CD14-positive monocyte (primary cell): Measurements from ENCODE around the gene CFAP70. TPM values are rescaled to one million over a fixed set of nuclear protein-coding genes. Genes with fewer than 3 reads are reported as not detected.

ENCODE experiments used
- DNase-seq, 3 donors: peaks; one replicate each; pipeline ENCODE4 v3.0.0-alpha.2; 2011 to 2022
- H2AFZ ChIP-seq: 2 replicates; pipeline ENCODE4 v1.6.0; 2012; ENCODE audit warnings: mild to moderate bottlenecking, low read depth, low read length, inconsistent platforms; ENCODE audit not compliant: insufficient read depth, poor library complexity, severe bottlenecking
- H3K27ac ChIP-seq, 2 donors: 1 replicate in 1 of 2; 2 replicates in 1 of 2; pipeline ENCODE4 v1.5.1; 2012 to 2013; ENCODE audit warnings: low read length in 2 of 2, control low read depth in 1 of 2, inconsistent platforms in 1 of 2, low read depth in 1 of 2, mild to moderate bottlenecking in 1 of 2
- H3K27me3 ChIP-seq, 2 donors: one replicate each; pipeline versions ENCODE4 v1.6.0 to v1.6.1; 2011 to 2013; ENCODE audit warnings: low read length in 2 of 2; ENCODE audit not compliant: control insufficient read depth in 2 of 2, insufficient read depth in 2 of 2
- H3K36me3 ChIP-seq, 2 donors: replicated peaks in 1 of 2; 1 replicate in 1 of 2; 2 replicates in 1 of 2; pipeline versions ENCODE4 v1.5.1 to v1.6.1; 2012 to 2013; ENCODE audit warnings: low read length in 2 of 2, control low read depth in 1 of 2, inconsistent platforms in 1 of 2, mild to moderate bottlenecking in 1 of 2; ENCODE audit not compliant: insufficient read depth in 2 of 2, control insufficient read depth in 1 of 2
- H3K4me1 ChIP-seq, 2 donors: 1 replicate in 1 of 2; 2 replicates in 1 of 2; pipeline versions ENCODE4 v1.5.1 to v1.6.1; 2012 to 2013; ENCODE audit warnings: low read length in 2 of 2, control low read depth in 1 of 2, inconsistent platforms in 1 of 2, mild to moderate bottlenecking in 1 of 2, moderate library complexity in 1 of 2; ENCODE audit not compliant: insufficient read depth in 2 of 2, control insufficient read depth in 1 of 2
- H3K4me2 ChIP-seq: replicated peaks from 2 replicates; pipeline ENCODE3; 2012; ENCODE audit warnings: low read length, moderate library complexity, mild to moderate bottlenecking; ENCODE audit not compliant: poor library complexity, severe bottlenecking; ENCODE audit errors: extremely low read depth
- H3K4me3 ChIP-seq, 3 experiments: fragments of 200-600 bp in 1 of 3; sonication (generic) in 1 of 3; replicated peaks in 1 of 3; 1 replicate in 2 of 3; 2 replicates in 1 of 3; pipeline ENCODE4 v1.5.1; 2011 to 2013; ENCODE audit warnings: low read length in 3 of 3, mild to moderate bottlenecking in 3 of 3, control low read depth in 2 of 3, low read depth in 2 of 3, inconsistent platforms in 1 of 3, moderate library complexity in 1 of 3
- H3K79me2 ChIP-seq: 2 replicates; pipeline ENCODE4 v1.6.0; 2012; ENCODE audit warnings: mild to moderate bottlenecking, control low read depth, inconsistent platforms, low read length, moderate library complexity; ENCODE audit not compliant: insufficient read depth
- H3K9ac ChIP-seq: 2 replicates; pipeline ENCODE4 v1.6.0; 2017; ENCODE audit warnings: low read length, mild to moderate bottlenecking; ENCODE audit not compliant: insufficient read depth, poor library complexity, severe bottlenecking
- H3K9me3 ChIP-seq, 2 donors: replicated peaks in 1 of 2; 1 replicate in 1 of 2; 2 replicates in 1 of 2; pipeline versions ENCODE4 v1.5.1 to v1.6.1; 2012 to 2013; ENCODE audit warnings: low read length in 2 of 2, control low read depth in 1 of 2; ENCODE audit not compliant: control insufficient read depth in 1 of 2, insufficient read depth in 1 of 2
- H4K20me1 ChIP-seq: 2 replicates; pipeline ENCODE4 v1.6.0; 2012; ENCODE audit warnings: mild to moderate bottlenecking, low read length, control low read depth, moderate library complexity; ENCODE audit not compliant: insufficient read depth
- H3K27ac Mint-ChIP-seq, 7 donors: one replicate each; pipeline ENCODE4 v1.8.0; 2020; ENCODE audit warnings: mild to moderate bottlenecking in 7 of 7, mixed read lengths in 7 of 7, moderate library complexity in 6 of 7, inconsistent platforms in 2 of 7
- H3K27me3 Mint-ChIP-seq, 3 donors: one replicate each; pipeline ENCODE4 v1.8.0; 2021 to 2022; ENCODE audit warnings: low read depth in 3 of 3, mild to moderate bottlenecking in 3 of 3, mixed read lengths in 3 of 3, moderate library complexity in 3 of 3, inconsistent platforms in 1 of 3
- H3K36me3 Mint-ChIP-seq, 2 donors: one replicate each; pipeline ENCODE4 v1.8.0; 2020; ENCODE audit warnings: mixed read lengths in 2 of 2, inconsistent platforms in 1 of 2, mild to moderate bottlenecking in 1 of 2
- H3K4me1 Mint-ChIP-seq: one replicate; pipeline ENCODE4 v1.8.0; 2020; ENCODE audit warnings: mild to moderate bottlenecking, mixed read lengths
- H3K4me3 Mint-ChIP-seq, 2 donors: one replicate each; pipeline ENCODE4 v1.8.0; 2020; ENCODE audit warnings: mild to moderate bottlenecking in 2 of 2, mixed read lengths in 2 of 2, moderate library complexity in 1 of 2
- H3K9me3 Mint-ChIP-seq, 7 donors: one replicate each; pipeline ENCODE4 v1.8.0; 2020 to 2022; ENCODE audit warnings: mixed read lengths in 7 of 7, mild to moderate bottlenecking in 6 of 7, moderate library complexity in 6 of 7, inconsistent platforms in 2 of 7
- WGBS: methylation state at CpG from one replicate; pipeline ENCODE4 v1.1.5; 2013; ENCODE audit warnings: missing lambda C conversion rate; ENCODE audit not compliant: insufficient coverage; 5-methylcytosine and 5-hydroxymethylcytosine counted together
- intact Hi-C, 2 donors: fragments of 100-400 bp; cut with micrococcal nuclease; formaldehyde crosslinking; loops; one replicate each; pipeline versions ENCODE4 v1.15.0 to v1.15.1; 2023
- polyA plus RNA-seq, 3 donors: library from polyadenylated mRNA; depleted of rRNA in 1 of 3; unstranded in 2 of 3; stranded (reverse) in 1 of 3; fragments of 300-500 nt in 2 of 3; fragments of >200 nt in 1 of 3; fragmentation: Illumina TruSeq in 2 of 3; gene quantifications; 1 replicate in 2 of 3; 2 replicates in 1 of 3; pipeline ENCODE4 v1.2.3, GENCODE V29; 2012 to 2021
- TF ChIP-seq, protein P1 (sequence below): fragments of 200-600 bp; IDR thresholded peaks from one replicate; pipeline ENCODE4 v1.8.0; 2022; ENCODE audit warnings: antibody characterized with exemption, mild to moderate bottlenecking

CFAP70 gene
- polyA plus RNA-seq, 3 donors: 0.13 to 1.1 TPM; not detected in 1

DNA sequence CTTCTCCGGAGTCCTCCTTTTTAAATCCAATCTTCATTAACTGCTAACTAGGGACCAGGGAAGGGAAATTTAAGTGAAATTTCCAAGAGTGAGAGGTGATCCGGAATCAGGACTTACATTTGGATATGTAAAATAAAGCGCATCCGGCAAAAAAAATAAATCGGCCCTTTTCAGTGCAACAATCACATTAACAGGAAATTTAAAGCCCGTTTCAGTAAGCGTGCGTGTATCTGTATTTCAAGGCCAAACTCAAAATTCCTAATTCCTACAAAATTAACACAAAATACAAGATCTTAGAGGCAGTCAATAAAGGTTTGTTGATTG is 112.4 kb downstream of the CFAP70 start:
- H3K36me3 ChIP-seq: peaks cover 19 to 47% of the 10 kb centered on the region in 2 donors
- Mint-ChIP-seq H3K9me3 (no peaks in the 10 kb centered on the region), H3K27ac (peak overlapping the region; percentile 58 to 92 (median 88)), H3K4me3 (peak overlapping the region; percentile 91 to 96), H3K27me3 (peaks cover 0 to 2% (median 0%) of the 10 kb centered on the region in 3 donors), H3K36me3 (peaks cover 32 to 47% of the 10 kb centered on the region in 2 donors), H3K4me1 (peaks cover 44% of the 10 kb centered on the region)
- peak overlapping the region; percentile 69 to 92 (median 71) for H3K4me3 ChIP-seq
- H3K27me3 ChIP-seq: no peaks in the 10 kb centered on the region
- H3K9ac ChIP-seq: peak overlapping the region; percentile 69
- peak overlapping the region; percentile 89 for H3K4me2 ChIP-seq
- peaks cover 27 to 46% of the 10 kb centered on the region in 2 donors for H3K4me1 ChIP-seq
- no peaks in the 10 kb centered on the region for H3K9me3 ChIP-seq
- no peaks in the 10 kb centered on the region for H4K20me1 ChIP-seq
- WGBS: no CpG with 5 or more reads among the region's 8 CpGs
- peaks cover 70% of the 10 kb centered on the region for H3K79me2 ChIP-seq
- TF ChIP-seq, protein P1, sequence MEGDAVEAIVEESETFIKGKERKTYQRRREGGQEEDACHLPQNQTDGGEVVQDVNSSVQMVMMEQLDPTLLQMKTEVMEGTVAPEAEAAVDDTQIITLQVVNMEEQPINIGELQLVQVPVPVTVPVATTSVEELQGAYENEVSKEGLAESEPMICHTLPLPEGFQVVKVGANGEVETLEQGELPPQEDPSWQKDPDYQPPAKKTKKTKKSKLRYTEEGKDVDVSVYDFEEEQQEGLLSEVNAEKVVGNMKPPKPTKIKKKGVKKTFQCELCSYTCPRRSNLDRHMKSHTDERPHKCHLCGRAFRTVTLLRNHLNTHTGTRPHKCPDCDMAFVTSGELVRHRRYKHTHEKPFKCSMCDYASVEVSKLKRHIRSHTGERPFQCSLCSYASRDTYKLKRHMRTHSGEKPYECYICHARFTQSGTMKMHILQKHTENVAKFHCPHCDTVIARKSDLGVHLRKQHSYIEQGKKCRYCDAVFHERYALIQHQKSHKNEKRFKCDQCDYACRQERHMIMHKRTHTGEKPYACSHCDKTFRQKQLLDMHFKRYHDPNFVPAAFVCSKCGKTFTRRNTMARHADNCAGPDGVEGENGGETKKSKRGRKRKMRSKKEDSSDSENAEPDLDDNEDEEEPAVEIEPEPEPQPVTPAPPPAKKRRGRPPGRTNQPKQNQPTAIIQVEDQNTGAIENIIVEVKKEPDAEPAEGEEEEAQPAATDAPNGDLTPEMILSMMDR: no peak
- DNase-seq: no peak
- peak overlapping the region in 1 of 2 donors; percentile 83 for H3K27ac ChIP-seq
- H2AFZ ChIP-seq: peak overlapping the region; percentile 98
- intact Hi-C loops: loop anchor here (5.0 to 10.0 kb wide), 5 partner anchors 79 to 169 kb away; partner anchors contain the start of genes ANXA7 (in 2 of the 2), CFAP70 (in 1 of the 2), ECD (in 1 of the 2) and FAM149B1 (in 1 of the 2)

DNA sequence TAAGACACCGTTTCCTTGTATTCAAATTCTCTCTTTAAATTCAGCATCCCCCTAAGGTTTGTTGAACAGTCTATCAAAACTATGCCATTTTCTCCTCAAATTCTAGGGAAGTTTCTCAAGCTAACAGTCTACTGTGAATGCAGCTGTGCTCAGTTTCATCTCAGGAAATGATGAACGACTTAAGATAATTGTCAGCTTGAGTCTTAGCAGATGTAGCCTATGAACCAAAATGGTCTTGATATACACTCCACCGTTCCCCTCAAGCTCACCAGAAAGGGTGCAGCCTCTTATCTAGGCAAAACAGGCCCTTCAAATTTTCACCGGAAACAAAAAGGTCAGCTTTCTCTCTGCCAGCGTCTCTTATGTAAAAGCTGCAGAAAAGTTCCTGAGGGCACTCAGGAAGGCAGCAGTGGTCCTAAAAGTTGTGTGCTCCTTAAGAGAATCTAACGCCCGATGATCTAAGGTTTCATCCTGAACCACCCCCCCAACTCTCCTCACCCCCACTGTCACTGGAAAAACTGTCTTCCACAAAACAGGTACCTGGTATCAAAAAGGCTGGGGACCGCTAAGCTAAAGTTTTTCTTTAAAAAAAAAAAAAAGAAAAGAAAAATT is 113.7 kb downstream of the CFAP70 start:
- H3K4me1 Mint-ChIP-seq: peaks cover 36% of the 10 kb centered on the region
- no peaks in the 10 kb centered on the region for H3K9me3 ChIP-seq
- no peak overlapping the region for H2AFZ ChIP-seq
- no peaks in the 10 kb centered on the region for H3K27me3 Mint-ChIP-seq
- TF ChIP-seq, protein P1: no peak
- DNase-seq: no peak
- intact Hi-C loops: loop anchor here (5.0 to 10.0 kb wide), 5 partner anchors 78 to 170 kb away; partner anchors contain the start of genes ANXA7 (in 2 of the 2), CFAP70 (in 1 of the 2), ECD (in 1 of the 2) and FAM149B1 (in 1 of the 2)
- peak overlapping the region in 3 of 7 donors; percentile 11 to 74 (median 62) for H3K27ac Mint-ChIP-seq
- H3K9me3 Mint-ChIP-seq: no peaks in the 10 kb centered on the region
- H3K27me3 ChIP-seq: no peaks in the 10 kb centered on the region
- H3K4me3 ChIP-seq: no peak overlapping the region
- no peaks in the 10 kb centered on the region for H4K20me1 ChIP-seq
- H3K4me3 Mint-ChIP-seq: no peak overlapping the region
- H3K36me3 Mint-ChIP-seq: peaks cover 33 to 49% of the 10 kb centered on the region in 2 donors
- 25% methylated on average over 7 of the region's 8 CpGs for WGBS
- no peak overlapping the region for H3K9ac ChIP-seq
- H3K4me2 ChIP-seq: no peak overlapping the region
- H3K27ac ChIP-seq: peak overlapping the region in 1 of 2 donors; percentile 76
- peaks cover 28 to 49% of the 10 kb centered on the region in 2 donors for H3K36me3 ChIP-seq
- peaks cover 24 to 43% of the 10 kb centered on the region in 2 donors for H3K4me1 ChIP-seq
- peaks cover 60% of the 10 kb centered on the region for H3K79me2 ChIP-seq
